ENCODE data around the gene TSPAN2.
"Not testable (repeated sequence)": the region's sequence is repeated elsewhere in the genome, so short reads cannot be mapped to it uniquely, and the experiment has no call there.

The TSPAN2 gene

GRCh38 chr1:115035652-115036051, 53.7 kb downstream of the TSPAN2 start:
- Mint-ChIP-seq H3K4me1 (ENCODE audit: low read depth in 2 of 2) (no peaks in the 10 kb centered on the region), H3K27me3 (peaks cover 0 to under 1% of the 10 kb centered on the region in 2 donors), H3K27ac (no peak overlapping the region), H3K9me3 (no peaks in the 10 kb centered on the region), H3K4me3 (no peak overlapping the region), H3K36me3 (ENCODE audit: insufficient read depth) (no peaks in the 10 kb centered on the region)
- ATAC-seq (replicated peaks) = no peak
- DNase-seq = no peak

- ATAC-seq (replicated peaks) = no peak
- DNase-seq = no peak
- Mint-ChIP-seq H3K4me3 (no peak overlapping the region), H3K4me1 (ENCODE audit: low read depth in 2 of 2) (no peaks in the 10 kb centered on the region), H3K9me3 (no peaks in the 10 kb centered on the region), H3K27me3 (peaks cover 12 to 22% of the 10 kb centered on the region in 2 donors), H3K27ac (no peak overlapping the region), H3K36me3 (ENCODE audit: insufficient read depth) (no peaks in the 10 kb centered on the region)
Measured at GRCh38 chr1:115031595-115031994, 57.7 kb downstream of the TSPAN2 start.

- Mint-ChIP-seq H3K4me1 (ENCODE audit: low read depth in 2 of 2) (no peaks in the 10 kb centered on the region), H3K9me3 (no peaks in the 10 kb centered on the region), H3K36me3 (ENCODE audit: insufficient read depth) (no peaks in the 10 kb centered on the region), H3K27me3 (peaks cover 12 to 22% of the 10 kb centered on the region in 2 donors), H3K27ac (no peak within 1 kb of the TSS), H3K4me3 (no peak within 1 kb of the TSS)
- ATAC-seq (replicated peaks) = no peak
- no peak for DNase-seq
Measured at GRCh38 chr1:115029526-115029925, 59.8 kb downstream of the TSPAN2 start, which contains the start of gene TSHB. TSS of gene TSHB (plus strand) at chr1:115029826. CDS start at chr1:115033363, 3,537 bp downstream.

GRCh38 chr1:115023593-115023992, 65.7 kb downstream of the TSPAN2 start:
- Mint-ChIP-seq H3K27me3 (peaks cover 43 to 51% of the 10 kb centered on the region in 2 donors), H3K27ac (no peak overlapping the region), H3K4me3 (no peak overlapping the region), H3K36me3 (ENCODE audit: insufficient read depth) (no peaks in the 10 kb centered on the region), H3K9me3 (peaks cover 0 to 4% of the 10 kb centered on the region in 2 donors), H3K4me1 (ENCODE audit: low read depth in 2 of 2) (no peaks in the 10 kb centered on the region)
- ATAC-seq (replicated peaks) (no peak), DNase-seq (no peak)

GRCh38 chr1:115021145-115021544, 68.2 kb downstream of the TSPAN2 start:
- H3K9me3 Mint-ChIP-seq = peaks cover 0 to 7% of the 10 kb centered on the region in 2 donors
- H3K27me3 Mint-ChIP-seq = peaks cover 39 to 47% of the 10 kb centered on the region in 2 donors
- ATAC-seq (replicated peaks) (no peak), DNase-seq (no peak)
- no peaks in the 10 kb centered on the region for H3K36me3 Mint-ChIP-seq (ENCODE audit: insufficient read depth)
- H3K4me3 Mint-ChIP-seq = no peak overlapping the region
- H3K4me1 Mint-ChIP-seq (ENCODE audit: low read depth in 2 of 2) = no peaks in the 10 kb centered on the region
- H3K27ac Mint-ChIP-seq = no peak overlapping the region

- H3K4me3 Mint-ChIP-seq; H3K9me3 Mint-ChIP-seq; ATAC-seq (replicated peaks); H3K36me3 Mint-ChIP-seq (ENCODE audit: insufficient read depth); DNase-seq; H3K27ac Mint-ChIP-seq; H3K4me1 Mint-ChIP-seq (ENCODE audit: low read depth in 2 of 2): not testable (repeated sequence)
- H3K27me3 Mint-ChIP-seq = peaks cover 39 to 47% of the 10 kb centered on the region in 2 donors
Measured at GRCh38 chr1:115019549-115019948, 69.8 kb downstream of the TSPAN2 start.

- Mint-ChIP-seq H3K27ac (no peak overlapping the region), H3K4me3 (no peak overlapping the region)
- DNase-seq = no peak
Measured at GRCh38 chr1:115013792-115014191, 75.5 kb downstream of the TSPAN2 start.

GRCh38 chr1:115012434-115012833, 76.9 kb downstream of the TSPAN2 start:
- no peaks in the 10 kb centered on the region for H3K9me3 Mint-ChIP-seq
- H3K36me3 Mint-ChIP-seq (ENCODE audit: insufficient read depth) = no peaks in the 10 kb centered on the region
- H3K27ac Mint-ChIP-seq = no peak overlapping the region
- no peak overlapping the region for H3K4me3 Mint-ChIP-seq
- peaks cover under 1 to 7% of the 10 kb centered on the region in 2 donors for H3K27me3 Mint-ChIP-seq
- ATAC-seq (replicated peaks) (no peak), DNase-seq (no peak)
- H3K4me1 Mint-ChIP-seq (ENCODE audit: low read depth in 2 of 2) = no peaks in the 10 kb centered on the region

More at GRCh38 chr1:115013792-115014191, 75.5 kb downstream of the TSPAN2 start:
- H3K4me1 Mint-ChIP-seq (ENCODE audit: low read depth in 2 of 2) = no peaks in the 10 kb centered on the region
- H3K9me3 Mint-ChIP-seq = peaks cover 0 to 5% of the 10 kb centered on the region in 2 donors
- no peaks in the 10 kb centered on the region for H3K36me3 Mint-ChIP-seq (ENCODE audit: insufficient read depth)
- H3K27me3 Mint-ChIP-seq = peaks cover 6 to 7% of the 10 kb centered on the region in 2 donors
- ATAC-seq (replicated peaks) = no peak

- Mint-ChIP-seq H3K36me3 (ENCODE audit: insufficient read depth) (no peaks in the 10 kb centered on the region), H3K9me3 (no peaks in the 10 kb centered on the region), H3K27me3 (peaks cover 5 to 11% of the 10 kb centered on the region in 2 donors), H3K27ac (no peak overlapping the region), H3K4me1 (ENCODE audit: low read depth in 2 of 2) (no peaks in the 10 kb centered on the region), H3K4me3 (no peak overlapping the region)
- ATAC-seq (replicated peaks) = no peak
- DNase-seq = no peak
Measured at GRCh38 chr1:115012006-115012405, 77.3 kb downstream of the TSPAN2 start.

- no peaks in the 10 kb centered on the region for H3K4me1 Mint-ChIP-seq (ENCODE audit: low read depth in 2 of 2)
Measured at GRCh38 chr1:115006191-115006590, 83.1 kb downstream of the TSPAN2 start.

More at GRCh38 chr1:115006191-115006590, 83.1 kb downstream of the TSPAN2 start:
- H3K36me3 Mint-ChIP-seq (ENCODE audit: insufficient read depth) = peaks cover 3% of the 10 kb centered on the region
- peaks cover 25 to 28% of the 10 kb centered on the region in 2 donors for H3K27me3 Mint-ChIP-seq
- H3K9me3 Mint-ChIP-seq = no peaks in the 10 kb centered on the region
- DNase-seq (no peak), ATAC-seq (replicated peaks) (no peak)
- H3K4me3 Mint-ChIP-seq = no peak overlapping the region
- no peak overlapping the region for H3K27ac Mint-ChIP-seq

Measured in effector memory CD8-positive, alpha-beta T cell (primary cell).